Measurements from ENCODE around the gene CAMK2A. TPM values are rescaled to one million over a fixed set of nuclear protein-coding genes. Genes with fewer than 3 reads are reported as not detected.

CAMK2A gene
- total RNA-seq, 1 experiment from 2014 or later, result not detected

DNA sequence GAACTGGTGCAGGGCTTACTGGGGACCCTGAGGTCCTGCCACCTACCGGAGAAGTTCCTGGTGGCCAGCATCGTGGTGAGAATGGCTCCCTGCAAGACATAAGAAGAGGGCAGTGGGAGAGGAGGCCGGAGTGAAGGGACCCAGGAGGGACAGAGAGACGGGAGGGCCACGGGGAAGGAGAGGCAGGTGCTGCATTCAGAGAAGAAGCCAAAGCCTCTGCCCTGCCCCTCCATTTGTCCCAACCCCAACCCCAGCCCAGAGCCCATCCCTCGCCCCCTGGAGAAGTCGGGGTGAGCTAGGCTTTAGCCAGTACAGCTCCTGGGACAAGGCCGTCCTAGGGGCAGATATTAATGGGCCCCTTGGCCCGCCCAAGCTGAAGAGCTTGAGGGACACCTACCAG lies 41.8 kb downstream of the CAMK2A start:
- Histone ChIP-seq H3K4me3 (ENCODE audit: low read depth, low read length) (no peak overlapping the region), H3K27me3 (replicated peaks; ENCODE audit: control insufficient read depth, insufficient read depth, low read length) (no peaks in the 10 kb centered on the region), H3K36me3 (ENCODE audit: control insufficient read depth, insufficient read depth, low read length) (no peaks in the 10 kb centered on the region), H3K4me1 (peaks cover 6% of the 10 kb centered on the region; the same call in 1 of the 2 replicates), H3K9me3 (no peaks in the 10 kb centered on the region)
- no peaks in the 10 kb centered on the region for H3K4me1 Mint-ChIP-seq (ENCODE audit: low read depth, unreplicated experiment)
- no peaks in the 10 kb centered on the region for H3K9me3 Mint-ChIP-seq (ENCODE audit: unreplicated experiment)
- no TSS peak for BruUV-seq (replicated peaks)
- no peaks in the 10 kb centered on the region for H3K27me3 Mint-ChIP-seq (ENCODE audit: insufficient read depth, unreplicated experiment)
- intact Hi-C loops (cut with micrococcal nuclease; ENCODE audit: unreplicated experiment), result no loop called here
- no peak overlapping the region for H3K27ac Mint-ChIP-seq (ENCODE audit: unreplicated experiment)
- no peak for TF ChIP-seq CTCF (IDR thresholded peaks at IDR 0.05; ENCODE audit: insufficient read depth in 1 of 2, low read depth in 1 of 2, low read length in 1 of 2, severe bottlenecking in 1 of 2, unreplicated experiment in 1 of 2)
- H3K36me3 Mint-ChIP-seq (ENCODE audit: insufficient read depth, unreplicated experiment), result no peaks in the 10 kb centered on the region
- DNase-seq, result no peak
- ChIA-PET POLR2A (no interaction called here), CTCF (no interaction called here)
- H3K4me3 Mint-ChIP-seq (ENCODE audit: unreplicated experiment), result no peak overlapping the region

DNA sequence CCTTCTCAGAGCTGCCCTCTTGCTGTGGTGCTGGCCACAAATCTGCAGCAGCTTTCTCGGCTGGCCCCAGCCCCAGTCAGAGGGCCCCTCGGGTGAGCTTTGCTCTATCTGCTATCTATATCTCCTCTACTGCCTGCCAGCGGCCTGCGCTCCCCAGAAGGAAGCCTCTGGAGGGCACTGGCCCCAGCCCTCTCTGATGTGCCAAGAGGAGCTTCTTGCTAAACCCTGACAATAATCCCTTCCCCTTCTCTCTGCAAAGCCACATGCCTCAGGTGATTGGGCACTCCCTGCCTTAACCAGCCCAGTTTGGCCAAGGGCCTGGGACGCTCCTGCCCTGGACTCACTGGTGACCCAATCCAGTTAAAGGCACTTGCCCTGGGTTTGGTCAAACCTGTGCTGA lies 42.7 kb downstream of the CAMK2A start:
- no peak for TF ChIP-seq CTCF (IDR thresholded peaks at IDR 0.05; ENCODE audit: insufficient read depth in 1 of 2, low read depth in 1 of 2, low read length in 1 of 2, severe bottlenecking in 1 of 2, unreplicated experiment in 1 of 2)
- no TSS peak for BruUV-seq (replicated peaks)
- Histone ChIP-seq H3K27me3 (replicated peaks; ENCODE audit: control insufficient read depth, insufficient read depth, low read length) (no peaks in the 10 kb centered on the region), H3K4me3 (ENCODE audit: low read depth, low read length) (no peak overlapping the region), H3K4me1 (no peaks in the 10 kb centered on the region), H3K9me3 (no peaks in the 10 kb centered on the region), H3K36me3 (ENCODE audit: control insufficient read depth, insufficient read depth, low read length) (no peaks in the 10 kb centered on the region)
- H3K27me3 Mint-ChIP-seq (ENCODE audit: insufficient read depth, unreplicated experiment), result no peaks in the 10 kb centered on the region
- H3K4me3 Mint-ChIP-seq (ENCODE audit: unreplicated experiment), result no peak overlapping the region
- no peaks in the 10 kb centered on the region for H3K36me3 Mint-ChIP-seq (ENCODE audit: insufficient read depth, unreplicated experiment)
- H3K9me3 Mint-ChIP-seq (ENCODE audit: unreplicated experiment), result no peaks in the 10 kb centered on the region
- no peaks in the 10 kb centered on the region for H3K4me1 Mint-ChIP-seq (ENCODE audit: low read depth, unreplicated experiment)
- no peak for DNase-seq
- intact Hi-C loops (cut with micrococcal nuclease; ENCODE audit: unreplicated experiment), result no loop called here
- no peak overlapping the region for H3K27ac Mint-ChIP-seq (ENCODE audit: unreplicated experiment)
- ChIA-PET POLR2A (interaction anchor here (0.6 kb wide), 1 partner anchor 1337 kb away, joined by 4 read pairs; no protein-coding TSS in a partner anchor), CTCF (interaction anchor here (0.5 to 0.6 kb wide), 2 partner anchors 13 to 68 kb away, joined by 3 to 4 read pairs; no protein-coding TSS in a partner anchor)

- H3K27me3 Mint-ChIP-seq (ENCODE audit: insufficient read depth, unreplicated experiment), result no peaks in the 10 kb centered on the region
- H3K36me3 Mint-ChIP-seq (ENCODE audit: insufficient read depth, unreplicated experiment), result no peaks in the 10 kb centered on the region
- intact Hi-C loops (cut with micrococcal nuclease; ENCODE audit: unreplicated experiment), result no loop called here
- H3K4me1 ChIP-seq, result no peaks in the 10 kb centered on the region
- no peaks in the 10 kb centered on the region for H3K9me3 ChIP-seq
- no peaks in the 10 kb centered on the region for H3K27me3 ChIP-seq (replicated peaks; ENCODE audit: control insufficient read depth, insufficient read depth, low read length)
- POLR2A ChIA-PET, result interaction anchor here (0.6 kb wide), 1 partner anchor 1337 kb away, joined by 4 read pairs; no protein-coding TSS in a partner anchor
- H3K4me1 Mint-ChIP-seq (ENCODE audit: low read depth, unreplicated experiment), result no peaks in the 10 kb centered on the region
- no peak overlapping the region for H3K4me3 Mint-ChIP-seq (ENCODE audit: unreplicated experiment)
- H3K9me3 Mint-ChIP-seq (ENCODE audit: unreplicated experiment), result no peaks in the 10 kb centered on the region
- no peak for DNase-seq
- CTCF ChIA-PET, result interaction anchor here (0.6 kb wide), 1 partner anchor 68 kb away, joined by 3 read pairs; no protein-coding TSS in a partner anchor
- no peak overlapping the region for H3K27ac Mint-ChIP-seq (ENCODE audit: unreplicated experiment)
- no peak overlapping the region for H3K4me3 ChIP-seq (ENCODE audit: low read depth, low read length)
- no peak for TF ChIP-seq CTCF (IDR thresholded peaks at IDR 0.05; ENCODE audit: insufficient read depth in 1 of 2, low read depth in 1 of 2, low read length in 1 of 2, severe bottlenecking in 1 of 2, unreplicated experiment in 1 of 2)
- BruUV-seq (replicated peaks), result no TSS peak
- no peaks in the 10 kb centered on the region for H3K36me3 ChIP-seq (ENCODE audit: control insufficient read depth, insufficient read depth, low read length)
Observed at GRCh38 chr5:150246429-150246828, 43.1 kb downstream of the CAMK2A start.
